ENCODE data around the gene BICRAL.
"Not testable (repeated sequence)": the region's sequence is repeated elsewhere in the genome, so short reads cannot be mapped to it uniquely, and the experiment has no call there.

Gene BICRAL, protein sequence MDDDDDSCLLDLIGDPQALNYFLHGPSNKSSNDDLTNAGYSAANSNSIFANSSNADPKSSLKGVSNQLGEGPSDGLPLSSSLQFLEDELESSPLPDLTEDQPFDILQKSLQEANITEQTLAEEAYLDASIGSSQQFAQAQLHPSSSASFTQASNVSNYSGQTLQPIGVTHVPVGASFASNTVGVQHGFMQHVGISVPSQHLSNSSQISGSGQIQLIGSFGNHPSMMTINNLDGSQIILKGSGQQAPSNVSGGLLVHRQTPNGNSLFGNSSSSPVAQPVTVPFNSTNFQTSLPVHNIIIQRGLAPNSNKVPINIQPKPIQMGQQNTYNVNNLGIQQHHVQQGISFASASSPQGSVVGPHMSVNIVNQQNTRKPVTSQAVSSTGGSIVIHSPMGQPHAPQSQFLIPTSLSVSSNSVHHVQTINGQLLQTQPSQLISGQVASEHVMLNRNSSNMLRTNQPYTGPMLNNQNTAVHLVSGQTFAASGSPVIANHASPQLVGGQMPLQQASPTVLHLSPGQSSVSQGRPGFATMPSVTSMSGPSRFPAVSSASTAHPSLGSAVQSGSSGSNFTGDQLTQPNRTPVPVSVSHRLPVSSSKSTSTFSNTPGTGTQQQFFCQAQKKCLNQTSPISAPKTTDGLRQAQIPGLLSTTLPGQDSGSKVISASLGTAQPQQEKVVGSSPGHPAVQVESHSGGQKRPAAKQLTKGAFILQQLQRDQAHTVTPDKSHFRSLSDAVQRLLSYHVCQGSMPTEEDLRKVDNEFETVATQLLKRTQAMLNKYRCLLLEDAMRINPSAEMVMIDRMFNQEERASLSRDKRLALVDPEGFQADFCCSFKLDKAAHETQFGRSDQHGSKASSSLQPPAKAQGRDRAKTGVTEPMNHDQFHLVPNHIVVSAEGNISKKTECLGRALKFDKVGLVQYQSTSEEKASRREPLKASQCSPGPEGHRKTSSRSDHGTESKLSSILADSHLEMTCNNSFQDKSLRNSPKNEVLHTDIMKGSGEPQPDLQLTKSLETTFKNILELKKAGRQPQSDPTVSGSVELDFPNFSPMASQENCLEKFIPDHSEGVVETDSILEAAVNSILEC

DNA sequence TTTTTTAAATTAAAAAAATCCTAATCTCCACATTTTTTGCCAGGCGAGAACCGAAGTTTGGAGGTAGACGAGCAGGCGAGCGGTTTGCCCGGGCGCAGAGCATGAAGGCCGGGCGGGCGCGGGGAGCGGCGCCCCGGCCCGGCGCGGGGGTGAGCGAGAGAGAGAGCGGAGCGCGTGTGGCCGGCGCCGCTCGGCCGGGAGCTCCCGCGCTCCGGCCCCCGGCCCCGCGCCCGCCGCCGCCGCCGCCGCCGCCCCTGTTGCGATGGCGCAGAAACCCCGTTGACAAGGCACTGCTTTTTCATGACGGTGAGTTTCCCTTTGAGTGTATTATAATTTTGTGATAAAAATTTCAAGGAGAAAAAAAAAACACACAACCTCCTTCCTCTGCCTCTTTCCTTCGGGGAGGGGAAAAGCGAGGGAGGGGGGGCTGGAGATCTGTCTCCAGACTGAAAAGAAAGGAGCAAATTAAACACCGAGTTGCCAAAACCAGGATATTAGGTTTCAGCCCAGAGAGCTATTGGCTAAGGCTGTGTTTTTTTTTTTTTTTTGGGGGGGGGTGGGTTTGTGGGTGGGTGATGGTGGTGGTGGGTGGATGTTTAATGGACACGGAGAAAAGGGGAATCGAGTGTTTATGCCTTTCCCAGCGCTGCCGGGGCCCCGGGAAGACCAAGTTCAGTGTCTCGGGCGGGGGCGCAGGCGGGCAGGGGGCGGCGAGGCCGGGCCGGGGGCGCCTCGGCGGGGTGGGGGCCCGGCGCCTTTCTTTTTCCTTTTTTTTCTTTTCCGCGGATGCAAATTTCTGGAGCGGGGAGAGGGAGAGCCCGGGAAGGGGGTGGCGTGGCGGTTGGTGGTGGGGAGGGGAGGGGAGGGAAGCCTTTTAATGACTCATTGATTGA lies at the start of gene BICRAL:
TSS of gene BICRAL (plus strand) at position 257 of the 893 bp plus-strand sequence. CDS start 39,971 bp downstream, outside the sequence.
- DNase-seq = peak; percentile 57

DNA sequence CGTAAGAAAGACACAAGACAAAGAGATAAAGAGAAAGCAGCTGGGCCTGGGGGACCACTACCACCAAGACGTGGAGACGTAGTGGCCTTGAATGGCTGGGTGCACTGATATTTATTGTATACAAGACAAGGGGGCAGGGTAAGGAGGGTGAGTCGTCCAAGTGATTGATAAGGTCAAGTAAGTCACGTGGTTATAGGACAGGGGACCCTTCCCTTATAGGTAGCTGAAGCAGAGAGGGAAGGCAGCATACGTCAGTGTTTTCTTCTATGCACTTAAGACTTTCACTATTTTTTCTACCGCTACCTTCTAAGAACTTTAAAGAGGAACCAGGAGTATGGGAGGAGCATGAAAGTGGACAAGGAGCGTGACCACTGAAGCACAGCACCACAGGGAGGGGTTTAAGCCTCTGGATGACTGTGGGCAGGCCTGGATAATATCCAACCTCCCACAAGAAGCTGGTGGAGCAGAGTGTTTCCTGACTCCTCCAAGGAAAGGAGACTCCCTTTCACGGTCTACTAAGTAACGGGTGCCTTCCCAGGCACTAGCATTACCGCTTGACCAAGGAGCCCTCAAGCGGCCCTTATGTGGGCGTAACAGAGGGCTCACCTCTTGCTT lies 47.9 kb upstream of the BICRAL start:
- DNase-seq = not testable (repeated sequence)

DNA sequence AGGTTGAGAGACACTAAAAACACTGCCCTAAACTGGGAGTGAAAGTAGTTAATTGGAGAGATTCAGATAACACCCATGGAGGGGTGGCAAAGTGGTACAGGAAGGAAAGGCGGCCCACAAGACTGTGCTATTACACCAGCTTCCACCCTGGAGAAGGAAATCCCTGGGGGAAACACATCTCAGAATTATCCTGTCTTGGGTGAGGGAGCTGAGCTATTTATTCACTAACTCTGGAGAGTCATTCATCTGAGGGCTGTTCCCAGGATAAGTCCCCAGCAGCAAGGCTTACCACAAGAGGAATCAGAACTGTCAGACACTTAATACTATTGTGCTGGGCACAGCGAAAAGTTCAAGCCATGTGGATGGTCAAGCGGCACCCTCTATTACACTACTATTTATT lies 45.9 kb upstream of the BICRAL start:
- DNase-seq = no peak

DNA sequence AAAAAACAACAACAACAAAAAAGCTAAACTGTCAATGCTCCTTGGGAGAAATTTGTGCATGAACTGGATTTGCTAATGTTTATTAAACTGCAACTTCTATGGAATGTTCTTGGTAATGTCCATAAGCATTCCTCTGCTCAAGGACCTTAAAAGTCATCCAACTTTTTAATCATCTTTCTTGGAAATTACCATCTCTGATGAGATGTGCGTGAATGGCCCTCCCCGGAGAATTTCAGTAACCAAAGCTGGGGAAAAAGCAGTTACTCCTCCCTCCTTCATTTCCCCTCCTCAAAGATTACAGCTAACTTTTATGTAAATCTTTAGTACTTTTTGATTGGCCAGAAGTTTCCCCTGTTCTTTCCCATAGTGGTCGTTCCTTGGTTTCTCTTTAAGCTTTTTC lies 41.1 kb upstream of the BICRAL start:
- no peak for DNase-seq

DNA sequence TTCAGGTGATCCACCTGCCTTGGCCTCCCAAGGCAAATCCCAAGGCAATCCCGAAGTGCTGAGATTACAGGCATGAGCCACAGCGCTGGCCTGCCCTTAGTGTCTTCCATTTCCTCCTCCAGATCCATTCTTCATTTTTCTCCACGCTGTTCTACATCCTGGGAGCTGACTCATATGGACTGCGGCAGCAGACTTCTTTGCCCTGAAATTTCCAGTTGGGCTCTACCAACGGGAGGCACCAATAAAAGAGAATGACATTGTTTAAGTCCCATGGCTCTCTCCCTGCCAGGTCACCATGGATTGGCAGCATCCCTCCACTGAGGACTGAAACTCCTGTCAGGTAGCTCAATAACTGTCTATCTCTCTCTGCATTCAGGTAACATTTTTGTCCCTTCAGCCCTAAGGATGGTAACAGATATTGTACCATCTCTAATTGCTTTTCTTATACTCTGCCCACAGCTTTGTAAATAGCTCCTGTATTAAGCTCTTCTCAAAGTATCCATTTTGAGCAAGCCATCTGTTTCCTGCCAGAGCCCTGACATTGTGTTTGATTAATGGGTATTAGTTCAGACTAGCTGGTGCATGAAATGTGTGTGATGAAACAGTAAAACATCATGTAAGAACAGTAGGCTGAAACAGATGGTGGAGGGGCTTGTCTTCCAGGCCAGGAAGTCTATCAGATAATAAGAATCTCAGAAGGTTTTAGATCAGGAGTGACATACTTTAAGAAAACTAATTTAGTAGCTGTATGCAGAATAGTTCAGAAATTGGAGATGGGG lies 39.5 kb upstream of the BICRAL start:
- peak; percentile 55 for DNase-seq

DNA sequence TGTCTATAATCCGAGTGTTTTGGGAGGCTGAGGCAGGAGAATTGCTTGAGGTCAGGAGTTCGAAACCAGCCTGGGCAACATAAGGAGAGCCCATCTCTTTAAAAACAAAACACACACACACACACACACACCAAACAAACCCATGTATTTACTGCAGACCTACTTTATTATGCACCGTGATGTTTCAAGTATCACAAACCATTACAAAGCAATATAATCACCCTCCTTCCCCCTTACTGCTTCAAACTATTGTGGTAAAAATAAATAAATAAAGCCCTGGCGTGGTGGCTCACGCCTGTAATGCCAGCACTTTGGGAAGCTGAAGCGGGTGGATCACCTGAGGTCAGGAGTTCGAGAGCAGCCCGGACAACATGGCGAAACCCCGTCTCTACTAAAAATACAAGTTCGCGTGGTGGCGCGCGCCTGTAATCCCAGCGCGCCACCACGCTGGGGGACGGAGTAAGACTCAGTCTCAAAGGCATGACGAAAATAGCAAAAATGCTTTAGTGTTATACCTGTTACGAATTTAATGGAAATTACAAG lies 37.4 kb upstream of the BICRAL start:
- no peak for DNase-seq

DNA sequence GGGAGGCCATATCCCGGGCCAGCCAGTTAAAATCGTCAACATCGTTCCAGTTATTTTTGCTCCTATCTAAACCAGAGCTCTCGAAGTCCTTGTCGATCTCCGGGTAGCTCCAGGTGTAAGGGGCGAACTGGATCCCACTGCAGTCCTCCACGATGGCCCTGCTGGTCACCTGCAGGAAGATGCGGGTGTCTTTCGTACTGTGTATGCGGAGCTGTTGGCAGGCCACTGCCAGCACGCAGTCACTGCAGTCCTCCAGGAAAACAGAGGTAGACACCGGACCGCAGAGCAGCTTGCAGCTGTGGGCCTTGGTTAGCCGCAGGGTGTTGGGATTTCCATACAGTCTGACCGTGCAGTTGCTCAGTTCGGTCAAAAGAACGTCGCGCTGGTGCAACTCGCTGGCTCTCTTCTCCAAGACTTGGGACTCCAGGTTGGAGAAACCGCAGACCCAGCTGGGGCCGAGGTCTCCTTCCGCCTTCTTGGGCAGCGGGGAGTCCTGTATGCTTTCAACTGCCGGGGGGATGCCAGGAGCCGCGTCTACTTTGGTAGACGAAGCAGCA lies 36.7 kb upstream of the BICRAL start:
- DNase-seq = no peak

DNA sequence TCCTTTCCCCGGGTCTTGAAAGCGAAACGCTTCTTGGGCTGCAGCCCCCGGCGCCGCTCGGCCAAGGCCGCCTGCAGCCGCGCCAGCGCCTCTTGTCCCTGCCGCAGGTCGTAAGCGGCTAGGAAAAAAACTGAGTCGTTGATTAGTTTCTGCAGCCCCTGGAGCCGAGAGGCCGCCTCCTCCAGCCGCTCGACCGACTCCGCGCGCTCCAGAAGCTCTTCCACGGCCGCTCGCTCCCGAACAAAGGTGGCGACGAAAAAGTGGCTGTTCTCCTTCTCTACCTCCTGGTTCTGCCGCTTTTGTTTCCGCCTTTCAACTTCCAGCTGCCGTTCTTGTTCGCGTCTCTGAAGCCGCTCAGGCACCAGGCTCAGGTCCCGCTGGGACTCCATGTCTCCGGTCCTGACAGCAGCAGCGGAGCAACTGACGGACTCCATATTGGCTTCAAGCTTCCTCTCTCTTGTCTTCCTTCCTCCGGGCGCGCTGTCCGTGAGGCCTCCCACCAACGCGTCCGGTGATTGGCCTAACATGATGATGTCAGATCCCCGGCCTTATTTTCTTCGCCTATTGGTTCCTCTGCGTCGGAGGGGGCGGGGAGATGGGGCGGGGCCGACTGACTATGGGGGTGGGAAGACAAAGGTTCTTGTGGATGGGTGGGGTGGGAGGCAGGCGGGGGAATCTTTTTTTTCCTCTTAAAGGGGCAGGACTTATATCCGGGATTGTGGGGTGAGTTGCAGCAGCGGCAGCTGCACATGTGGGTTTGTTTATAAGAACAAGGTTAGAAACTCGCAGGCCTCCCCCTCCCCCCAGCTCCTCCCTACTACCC lies 36.0 kb upstream of the BICRAL start, which contains the start of gene TBCC:
TSS of gene TBCC (minus strand) at position 464 of the 823 bp plus-strand sequence. CDS start at position 434, 30 bp downstream.
- peak; percentile 98 for DNase-seq

DNA sequence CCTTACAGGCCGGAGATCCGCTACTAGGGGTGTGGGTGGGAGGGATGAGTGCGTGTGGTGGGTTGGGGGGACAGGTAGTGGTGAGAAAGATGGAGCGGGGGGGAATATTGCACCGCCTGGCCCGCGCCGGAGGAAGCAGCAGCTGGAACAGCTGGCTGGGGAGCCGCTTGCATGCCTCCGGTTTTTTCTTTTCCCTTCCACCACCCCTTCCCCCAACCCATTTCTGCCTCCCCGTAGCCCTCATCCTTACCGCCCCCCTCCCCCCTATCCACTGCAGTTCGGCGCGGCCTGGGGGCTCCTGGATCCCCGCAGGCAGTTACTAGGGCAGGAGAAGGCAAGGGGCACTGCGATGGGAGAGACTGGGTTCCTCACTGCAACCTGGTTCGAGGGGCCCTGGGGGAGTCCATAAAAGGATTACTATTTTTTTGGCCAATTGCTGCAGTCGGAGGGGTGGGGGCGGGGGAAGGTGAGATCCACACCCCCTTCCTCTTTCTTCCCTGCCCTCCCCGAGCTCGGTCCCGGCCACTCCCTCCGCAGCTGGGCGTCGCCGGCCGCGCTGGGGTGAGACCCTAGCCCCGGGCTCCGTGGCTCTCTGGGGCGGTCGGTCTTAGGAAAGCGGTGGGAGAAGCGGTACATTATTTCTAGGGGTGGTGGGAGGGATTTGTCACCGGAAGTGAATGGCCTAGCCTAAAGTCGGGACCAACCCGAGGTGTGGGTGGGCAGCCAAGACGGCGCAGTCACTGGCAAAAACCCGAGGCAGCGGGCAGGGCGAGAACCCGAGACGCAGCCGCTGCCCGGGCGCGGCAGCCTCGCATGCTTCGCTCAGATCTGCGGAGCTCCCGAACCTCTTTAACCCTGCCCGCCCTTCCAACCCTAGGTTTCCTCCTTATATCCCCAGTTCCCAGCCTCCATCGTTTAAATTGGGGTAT lies 35.1 kb upstream of the BICRAL start:
- peak; percentile 88 for DNase-seq

DNA sequence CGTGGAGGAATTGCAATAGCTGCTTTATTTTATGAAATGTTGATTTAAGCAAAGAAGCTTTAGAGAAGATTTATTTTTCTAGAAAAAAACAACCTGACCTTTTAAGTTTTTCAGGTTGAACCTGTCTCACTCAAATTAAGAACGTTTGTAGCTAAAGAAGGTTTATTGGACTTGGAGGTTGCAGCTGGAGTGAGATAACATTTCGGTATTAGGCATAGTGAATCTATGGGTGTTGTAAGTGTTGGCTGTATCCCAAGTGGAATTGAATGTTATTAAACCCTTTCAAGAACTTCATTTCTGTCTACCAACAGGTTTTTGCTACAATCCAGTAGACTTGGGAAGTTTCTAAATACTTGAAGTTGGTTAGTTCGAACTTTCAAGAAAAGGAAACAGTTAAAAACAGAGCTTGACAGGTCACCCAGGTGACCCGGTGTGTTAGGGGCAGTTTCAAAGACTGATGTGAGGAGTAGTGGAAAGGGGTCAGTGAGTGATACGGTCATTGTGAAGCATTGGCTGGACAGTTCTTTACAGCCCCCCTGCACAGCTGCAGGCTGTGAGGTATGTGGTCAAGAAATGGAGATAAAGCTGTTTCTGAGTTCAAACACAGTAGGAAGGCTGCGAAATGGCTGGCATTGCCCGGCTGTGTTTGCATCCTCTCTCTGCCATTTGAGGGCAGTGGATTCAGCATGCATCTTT lies 33.5 kb upstream of the BICRAL start:
- no peak for DNase-seq

DNA sequence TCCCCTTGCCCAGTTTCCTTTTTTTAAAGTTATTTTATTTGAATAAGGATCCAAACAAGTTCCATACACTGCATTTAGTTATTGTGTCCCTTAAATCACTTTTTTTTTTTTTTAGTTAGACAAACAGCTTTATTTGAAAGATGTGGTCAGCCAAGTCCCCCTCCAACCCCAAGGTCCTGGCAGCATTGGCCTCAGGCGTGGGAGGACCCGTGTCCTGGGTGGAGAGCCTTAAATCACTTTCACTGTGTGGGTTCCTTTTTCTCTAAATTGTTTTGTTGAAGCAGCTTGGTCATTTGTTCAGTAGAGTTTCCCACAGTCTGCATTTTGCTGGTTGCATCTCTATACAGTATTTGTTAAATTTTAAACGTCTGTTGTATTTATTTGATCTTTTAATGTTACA lies 30.8 kb upstream of the BICRAL start:
- no peak for DNase-seq

DNA sequence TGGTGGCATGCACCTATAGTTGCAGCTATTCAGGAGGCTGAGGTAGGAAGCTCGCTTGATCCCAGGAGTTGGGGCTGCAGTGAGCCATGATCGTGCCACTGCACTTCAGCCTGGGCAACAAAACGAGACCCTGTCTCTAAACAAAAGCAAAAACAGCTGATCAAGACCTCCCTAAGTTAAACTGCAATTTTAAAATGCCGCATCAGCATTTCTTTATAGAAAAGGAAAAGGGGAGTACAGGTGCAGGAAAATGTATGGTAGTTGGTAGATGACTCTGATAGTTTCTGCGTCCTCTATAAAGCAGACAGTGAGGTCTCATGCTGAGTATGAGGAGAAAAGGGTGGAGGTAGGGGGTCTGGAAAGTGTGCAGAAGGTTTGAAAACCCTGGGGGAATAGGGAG lies 27.1 kb upstream of the BICRAL start:
- DNase-seq = no peak

DNA sequence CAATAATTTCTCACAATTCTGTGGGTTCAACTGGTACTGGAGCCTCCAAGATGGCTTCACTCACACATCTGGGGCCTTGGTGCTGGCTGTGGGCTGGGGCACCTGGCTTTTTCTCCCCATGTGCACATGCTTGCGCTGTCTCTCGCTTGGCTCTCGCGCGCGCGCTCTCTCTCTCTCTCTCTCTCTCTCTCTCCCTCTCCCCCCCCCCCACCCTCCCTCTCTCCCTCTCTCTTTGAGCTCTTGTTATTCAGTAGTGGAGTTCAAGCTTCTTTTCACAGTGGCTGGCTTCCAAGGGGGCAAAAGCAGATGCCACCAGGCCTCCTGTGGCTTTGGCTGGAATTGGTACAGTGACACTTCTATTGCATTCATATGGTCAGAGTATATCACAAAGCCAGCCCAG lies 25.1 kb upstream of the BICRAL start:
- no peak for DNase-seq

DNA sequence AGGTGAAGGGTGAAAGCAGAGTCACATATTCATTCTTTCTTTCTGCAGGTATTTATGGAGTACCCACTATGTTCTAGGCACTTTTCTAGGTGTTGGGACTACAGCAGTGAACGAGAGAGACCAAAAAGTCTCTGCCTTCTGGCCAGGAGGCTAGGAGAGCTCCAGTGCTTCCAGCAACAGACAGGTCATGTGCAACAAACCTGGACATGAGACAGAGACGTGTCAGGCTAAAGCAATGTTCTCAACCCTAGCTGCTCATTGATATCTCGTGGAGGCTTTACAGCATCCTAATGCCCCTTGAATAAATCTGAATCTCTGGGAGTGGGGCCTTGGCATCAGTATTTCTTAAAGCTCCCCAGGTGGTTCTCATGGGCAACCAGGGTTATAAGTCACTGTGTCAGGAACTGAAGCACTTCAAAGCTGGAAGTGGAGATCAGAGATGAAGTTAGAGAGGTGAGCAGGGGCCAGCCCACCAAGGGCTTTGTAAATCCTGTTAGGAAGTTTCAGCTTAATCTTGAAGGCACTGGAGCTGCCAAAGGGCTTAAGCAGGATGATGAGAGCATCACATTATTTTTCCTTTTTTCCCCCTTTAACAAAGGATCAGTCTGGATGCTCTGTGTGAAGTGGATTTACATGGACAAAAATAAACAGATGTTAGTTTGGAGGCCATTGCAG lies 23.0 kb upstream of the BICRAL start:
- no peak for DNase-seq

DNA sequence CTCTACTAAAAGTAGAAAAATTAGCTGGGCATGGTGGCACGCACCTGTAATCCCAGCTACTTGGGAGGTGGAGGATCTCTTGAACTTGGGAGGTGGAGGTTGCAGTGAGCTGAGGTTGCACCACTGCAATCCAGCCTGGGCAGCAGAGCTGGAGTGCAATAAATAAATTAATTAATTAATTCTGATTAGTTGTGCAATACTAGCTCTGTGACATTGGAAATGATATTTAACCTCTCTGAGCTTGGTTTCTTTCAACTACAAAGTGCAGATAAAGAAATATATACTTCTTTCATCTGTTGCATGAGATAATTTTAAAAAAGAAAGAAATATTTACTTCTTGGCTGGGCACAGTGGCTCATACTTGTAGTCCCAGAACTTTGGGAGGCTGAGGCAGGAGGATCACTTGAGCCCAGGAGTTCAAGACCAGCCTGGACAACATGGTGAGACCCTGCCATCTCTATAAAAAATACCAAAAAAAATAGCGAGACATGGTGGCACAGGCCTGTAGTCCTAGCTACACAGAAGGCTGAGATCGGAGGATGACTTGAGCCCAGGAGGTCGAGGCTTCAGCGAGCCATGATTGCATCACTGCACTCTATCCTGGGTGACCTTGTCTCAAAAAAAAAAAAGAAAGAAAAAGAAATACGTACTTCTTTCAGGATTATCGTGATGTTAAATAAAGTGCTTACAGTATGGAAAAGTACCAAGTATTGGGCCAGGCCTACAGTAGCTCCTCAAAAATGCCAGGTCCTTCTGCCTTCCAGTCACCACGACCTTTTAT lies 20.4 kb upstream of the BICRAL start:
- no peak for DNase-seq

DNA sequence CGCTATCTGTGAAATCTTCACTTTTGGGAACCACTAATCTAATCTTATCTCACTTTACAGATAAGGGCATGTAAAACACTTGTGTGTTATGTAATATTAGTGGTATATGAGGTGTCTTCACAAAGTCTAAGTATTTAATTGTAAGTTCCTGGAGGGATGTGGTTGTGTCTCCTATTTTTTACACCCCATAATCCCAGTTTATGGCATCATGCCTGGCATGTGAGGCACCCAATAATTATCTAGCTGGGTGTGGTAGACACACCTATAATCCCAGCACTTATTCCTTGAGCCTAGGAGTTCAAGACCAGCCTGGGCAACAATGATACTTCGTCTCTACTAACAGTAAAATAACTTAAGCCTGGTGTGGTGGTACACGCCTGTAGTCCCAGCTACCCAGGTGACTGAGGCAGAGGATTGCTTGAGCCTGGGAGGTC lies 19.4 kb upstream of the BICRAL start:
- no peak for DNase-seq

Measured in NCI-H510A (cell line).